IMR-90 (cell line): Measurements from ENCODE around the gene PTPRK. TPM values are rescaled to one million over a fixed set of nuclear protein-coding genes. Genes with fewer than 3 reads are reported as not detected.

Experiments used
- ATAC-seq: fragments of 200-7000 bp; cut with Tn5 transposase; 2 replicates; pipeline ENCODE4 v1.9.1; 2020; ENCODE audit warnings: low read depth, mild to moderate bottlenecking, moderate library complexity
- BruUV-seq: library from RNA; stranded (reverse); fragments of 400-500 nt; replicated peaks from 2 replicates; lab custom pipeline; 2021; lab: Mats Ljungman, UMichigan
- CTCF ChIA-PET: fragments of 300-600 bp; formaldehyde crosslinking; extraction: SDS; loops from one replicate; lab custom pipeline; 2021; ENCODE audit warnings: antibody characterized with exemption; lab: Yijun Ruan, JAX
- POLR2A ChIA-PET: fragments of 300-600 bp; sonication (Branson Sonifier 250); formaldehyde crosslinking; loops from one replicate; lab custom pipeline; 2022; ENCODE audit warnings: antibody characterized with exemption; ENCODE audit not compliant: unreplicated experiment; lab: Charles Lee
- DNase-seq: peaks from one replicate; pipeline ENCODE4 v3.0.0; 2013
- H2AFZ ChIP-seq: replicated peaks from 2 replicates; pipeline ENCODE3; 2013; ENCODE audit warnings: low read length, mild to moderate bottlenecking; ENCODE audit not compliant: poor library complexity
- H2AK5ac ChIP-seq: 2 replicates; pipeline ENCODE4 v1.6.1; 2013; ENCODE audit warnings: low read depth, low read length, inconsistent platforms
- H2AK9ac ChIP-seq: replicated peaks from 2 replicates; pipeline ENCODE3; 2013; ENCODE audit warnings: mild to moderate bottlenecking, low read depth, low read length, moderate library complexity; ENCODE audit not compliant: poor library complexity
- H2BK120ac ChIP-seq: 2 replicates; pipeline ENCODE4 v1.6.1; 2013; ENCODE audit warnings: low read depth, low read length, inconsistent platforms
- H2BK15ac ChIP-seq: 3 replicates; pipeline ENCODE4 v1.6.1; 2013; ENCODE audit warnings: low read depth, low read length, inconsistent platforms
- H2BK20ac ChIP-seq: 2 replicates; pipeline ENCODE4 v1.6.1; 2013; ENCODE audit warnings: low read depth, mild to moderate bottlenecking, inconsistent platforms, low read length, moderate library complexity
- H2BK5ac ChIP-seq: 2 replicates; pipeline ENCODE4 v1.6.1; 2013; ENCODE audit warnings: mild to moderate bottlenecking, low read depth, low read length, inconsistent platforms; ENCODE audit not compliant: poor library complexity, severe bottlenecking
- H3K14ac ChIP-seq: replicated peaks from 2 replicates; pipeline ENCODE4 v1.6.1; 2013; ENCODE audit warnings: low read depth, low read length, inconsistent platforms
- H3K18ac ChIP-seq: 2 replicates; pipeline ENCODE4 v1.6.1; 2013; ENCODE audit warnings: low read depth, low read length, control low read depth
- H3K23ac ChIP-seq: 2 replicates; pipeline ENCODE4 v1.6.1; 2013; ENCODE audit warnings: low read depth, low read length, inconsistent platforms
- H3K27ac ChIP-seq: 2 replicates; pipeline ENCODE4 v1.5.1; 2013; ENCODE audit warnings: mild to moderate bottlenecking, control low read depth, low read length; ENCODE audit not compliant: insufficient read depth
- H3K27me3 ChIP-seq: 2 replicates; pipeline ENCODE4 v1.6.1; 2013; ENCODE audit warnings: low read length; ENCODE audit not compliant: control insufficient read depth, insufficient read depth
- H3K36me3 ChIP-seq: 2 replicates; pipeline ENCODE4 v1.6.1; 2013; ENCODE audit warnings: low read length, mixed read lengths; ENCODE audit not compliant: control insufficient read depth, insufficient read depth
- H3K4ac ChIP-seq: 2 replicates; pipeline ENCODE4 v1.6.1; 2013; ENCODE audit warnings: low read depth, low read length, inconsistent platforms
- H3K4me1 ChIP-seq: 2 replicates; pipeline ENCODE4 v1.6.1; 2013; ENCODE audit warnings: low read length, mixed read lengths; ENCODE audit not compliant: control insufficient read depth, insufficient read depth
- H3K4me2 ChIP-seq: 2 replicates; pipeline ENCODE4 v1.6.1; 2013; ENCODE audit warnings: low read depth, mild to moderate bottlenecking, control low read depth, low read length, moderate library complexity
- H3K4me3 ChIP-seq: 2 replicates; pipeline ENCODE4 v1.5.1; 2013; ENCODE audit warnings: low read depth, mild to moderate bottlenecking, control low read depth, low read length, moderate library complexity; ENCODE audit not compliant: insufficient read depth
- H3K56ac ChIP-seq: 2 replicates; pipeline ENCODE4 v1.6.1; 2013; ENCODE audit warnings: low read length, inconsistent platforms; ENCODE audit not compliant: insufficient read depth; ENCODE audit errors: extremely low read depth
- H3K79me1 ChIP-seq, 2 experiments: 2 replicates each; pipeline ENCODE4 v1.6.1; 2013; ENCODE audit warnings: low read length in 2 of 2, inconsistent platforms in 1 of 2, low read depth in 1 of 2
- H3K9ac ChIP-seq: 2 replicates; pipeline ENCODE4 v1.6.1; 2013; ENCODE audit warnings: low read depth, low read length, control low read depth
- H3K9me1 ChIP-seq: 2 replicates; pipeline ENCODE4 v1.6.1; 2013; ENCODE audit warnings: low read length, inconsistent platforms; ENCODE audit not compliant: insufficient read depth
- H3K9me3 ChIP-seq: 2 replicates; pipeline ENCODE4 v1.6.1; 2013; ENCODE audit warnings: low read length; ENCODE audit not compliant: control insufficient read depth, insufficient read depth
- H4K20me1 ChIP-seq: 2 replicates; pipeline ENCODE4 v1.6.1; 2013; ENCODE audit warnings: low read length, inconsistent platforms; ENCODE audit not compliant: insufficient read depth
- H4K5ac ChIP-seq: 2 replicates; pipeline ENCODE4 v1.6.1; 2013; ENCODE audit warnings: mild to moderate bottlenecking, low read depth, low read length, control low read depth
- H4K8ac ChIP-seq, 2 experiments: 2 replicates each; pipeline ENCODE4 v1.6.1; 2013; ENCODE audit warnings: low read depth in 2 of 2, low read length in 2 of 2, control low read depth in 1 of 2, inconsistent platforms in 1 of 2
- H4K91ac ChIP-seq: 2 replicates; pipeline ENCODE4 v1.6.1; 2013; ENCODE audit warnings: low read depth, low read length, inconsistent platforms; ENCODE audit not compliant: insufficient read depth
- BHLHE40 ChIP-seq: fragments of 150-350 bp; IDR thresholded peaks from 2 replicates; pipeline ENCODE4 v1.6.1; 2016; ENCODE audit warnings: mild to moderate bottlenecking, low read depth, low read length
- CEBPB ChIP-seq: IDR thresholded peaks from 2 replicates; pipeline ENCODE4 v1.6.1; 2012; ENCODE audit warnings: low read depth, low read length, improper control_type of control experiment
- CHD1 ChIP-seq: IDR thresholded peaks from 2 replicates; pipeline ENCODE4 v1.6.1; 2012; ENCODE audit warnings: low read depth, low read length, improper control_type of control experiment
- MAZ ChIP-seq: IDR thresholded peaks from 2 replicates; pipeline ENCODE4 v1.6.1; 2012; ENCODE audit warnings: low read depth, mild to moderate bottlenecking, low read length, improper control_type of control experiment, moderate library complexity, borderline replicate concordance
- MXI1 ChIP-seq: IDR thresholded peaks from 2 replicates; pipeline ENCODE4 v1.6.1; 2012; ENCODE audit warnings: low read depth, mild to moderate bottlenecking, low read length, moderate library complexity, borderline replicate concordance
- RAD21 ChIP-seq: IDR thresholded peaks from 2 replicates; pipeline ENCODE4 v1.6.1; 2012; ENCODE audit warnings: low read length, improper control_type of control experiment
- SMC3 ChIP-seq: fragments of 150-350 bp; IDR thresholded peaks from 2 replicates; pipeline ENCODE4 v1.6.1; 2016; ENCODE audit warnings: low read depth, mild to moderate bottlenecking, antibody characterized with exemption, low read length, moderate library complexity
- WGBS, 2 experiments: methylation state at CpG; one replicate each; pipeline versions ENCODE4 v1.1.5 to v1.1.7; 2013; ENCODE audit warnings: missing lambda C conversion rate in 2 of 2; ENCODE audit not compliant: insufficient read length in 1 of 2; ENCODE audit errors: extremely low coverage in 2 of 2; 5-methylcytosine and 5-hydroxymethylcytosine counted together
- dilution Hi-C: fragments of 300-500 bp; cut with HindIII; formaldehyde crosslinking; loops from one replicate; pipeline ENCODE4 v1.14.3; 2018; ENCODE audit warnings: low sequenced_read_pairs; ENCODE audit not compliant: unreplicated experiment
- in situ Hi-C: fragments of 300-500 bp; cut with MboI; formaldehyde crosslinking; loops from 3 replicates; pipeline ENCODE4 v1.14.3; 2019; ENCODE audit warnings: low sequenced_read_pairs, inconsistent platforms, mixed read lengths
- intact Hi-C: fragments of 100-400 bp; cut with micrococcal nuclease; formaldehyde crosslinking; loops from 2 replicates; pipeline ENCODE4 v1.10.0; 2022
- polyA plus RNA-seq, 3 experiments: library from polyadenylated mRNA; depleted of rRNA; stranded (reverse); fragments of >200 nt; gene quantifications; 2 replicates each; pipeline ENCODE4 v1.2.3, GENCODE V29; 2012; ENCODE audit warnings: low replicate concordance in 1 of 3
- total RNA-seq: library from RNA; depleted of rRNA; stranded (reverse); fragments of >200 nt; gene quantifications from 2 replicates; pipeline ENCODE4 v1.2.3, GENCODE V29; 2012

PTPRK gene
- total and polyA plus RNA-seq, 2 of the 4 experiments (the other 2 are of a cell fraction) = 18.0 to 80.8 TPM

- H3K9me3 ChIP-seq = no peaks in the 10 kb centered on the region
- TF ChIP-seq BHLHE40 (no peak), MAZ (no peak), MXI1 (no peak), SMC3 (no peak), CHD1 (no peak), RAD21 (no peak), CEBPB (no peak)
- ChIA-PET POLR2A (no interaction called here), CTCF (interaction anchor here (0.6 kb wide), 1 partner anchor 11 kb away, joined by 3 read pairs; no protein-coding TSS in a partner anchor)
- no CpG with 5 or more reads among the region's 2 CpGs for WGBS, 2 experiments
- no peak overlapping the region for H2BK20ac ChIP-seq
- DNase-seq = no peak
- no peak; the same call in 1 of the 2 replicates for ATAC-seq
- H3K4me1 ChIP-seq = no peaks in the 10 kb centered on the region
- intact Hi-C loops (no loop called here), dilution Hi-C loops (no loop called here), in situ Hi-C loops (no loop called here)
- no peak overlapping the region for H4K8ac ChIP-seq
- no peak overlapping the region for H3K14ac ChIP-seq
- H3K56ac ChIP-seq = no peak overlapping the region
- no peak overlapping the region for H2AFZ ChIP-seq
- no peak overlapping the region for H3K9ac ChIP-seq
- H2BK15ac ChIP-seq = no peak overlapping the region
- no peak overlapping the region for H3K4ac ChIP-seq
- H3K9me1 ChIP-seq = no peaks in the 10 kb centered on the region
- no peak overlapping the region for H4K5ac ChIP-seq
- no peak overlapping the region for H3K18ac ChIP-seq
- no peaks in the 10 kb centered on the region for H3K27me3 ChIP-seq
- no peaks in the 10 kb centered on the region for H3K36me3 ChIP-seq
- no peak overlapping the region for H3K27ac ChIP-seq
- no peak overlapping the region for H3K4me3 ChIP-seq
- BruUV-seq = no TSS peak
- no peaks in the 10 kb centered on the region for H3K79me1 ChIP-seq
- no peak overlapping the region for H2AK9ac ChIP-seq
- H3K23ac ChIP-seq = no peak overlapping the region
- no peak overlapping the region for H4K91ac ChIP-seq
- no peak overlapping the region for H3K4me2 ChIP-seq
- no peak overlapping the region for H2BK5ac ChIP-seq
- H2BK120ac ChIP-seq = no peak overlapping the region
- H2AK5ac ChIP-seq = no peak overlapping the region
- H4K20me1 ChIP-seq = no peaks in the 10 kb centered on the region
Observed at GRCh38 chr6:127956956-127957355, 563.4 kb downstream of the PTPRK start.
